Neural cell (in vitro differentiated cells): ENCODE data around the gene RNF8. TPM values are rescaled to one million over a fixed set of nuclear protein-coding genes. Genes with fewer than 3 reads are reported as not detected.

ENCODE experiments used
- H2AFZ ChIP-seq: fragments of 200-600, 300-800 bp; sonication (generic), shearing (Covaris generic); 2 replicates; pipeline ENCODE4 v1.6.0; 2014; ENCODE audit warnings: low read depth, mild to moderate bottlenecking, antibody characterized with exemption, low read length, moderate library complexity
- H3F3A ChIP-seq: fragments of 200-600 bp; shearing (Covaris generic); 2 replicates; pipeline ENCODE4 v1.6.1; 2016; ENCODE audit warnings: mild to moderate bottlenecking, moderate library complexity, mixed read lengths, antibody characterized with exemption, low read length; ENCODE audit not compliant: insufficient read depth, poor library complexity, severe bottlenecking
- H3K27ac ChIP-seq: fragments of 200-600, 300-800 bp; sonication (generic), shearing (Covaris generic); 2 replicates; pipeline ENCODE4 v1.5.1; 2014; ENCODE audit warnings: mild to moderate bottlenecking, low read length, moderate library complexity
- H3K27me3 ChIP-seq: fragments of 300-800, 200-600 bp; sonication (generic), shearing (Covaris generic); 2 replicates; pipeline ENCODE4 v1.6.0; 2014; ENCODE audit warnings: mild to moderate bottlenecking, low read depth, low read length, moderate library complexity; ENCODE audit not compliant: insufficient read depth
- H3K36me3 ChIP-seq: fragments of 300-800, 200-600 bp; sonication (generic), shearing (Covaris generic); 2 replicates; pipeline ENCODE4 v1.5.1; 2014; ENCODE audit warnings: mild to moderate bottlenecking, antibody characterized with exemption, low read length, moderate library complexity; ENCODE audit not compliant: insufficient read depth
- H3K4me2 ChIP-seq: fragments of 300-800, 200-600 bp; sonication (generic), shearing (Covaris generic); 2 replicates; pipeline ENCODE4 v1.6.0; 2014; ENCODE audit warnings: mild to moderate bottlenecking, low read length
- H3K4me3 ChIP-seq: fragments of 300-800, 200-600 bp; sonication (generic), shearing (Covaris generic); 2 replicates; pipeline ENCODE4 v1.5.1; 2014; ENCODE audit warnings: mild to moderate bottlenecking, low read length, moderate library complexity
- H3K79me2 ChIP-seq: fragments of 200-600 bp; shearing (Covaris generic); replicated peaks from 2 replicates; pipeline ENCODE4 v1.6.0; 2014; ENCODE audit warnings: mild to moderate bottlenecking, low read length, moderate library complexity; ENCODE audit not compliant: insufficient read depth
- H3K9ac ChIP-seq: fragments of 300-800, 200-600 bp; sonication (generic), shearing (Covaris generic); 2 replicates; pipeline ENCODE4 v1.6.1; 2016; ENCODE audit warnings: mild to moderate bottlenecking, low read length, mixed read lengths
- H3K9me2 ChIP-seq: fragments of 200-600 bp; shearing (Covaris generic); 2 replicates; pipeline ENCODE4 v1.6.1; 2016; ENCODE audit warnings: mild to moderate bottlenecking, low read length, mixed read lengths; ENCODE audit not compliant: insufficient read depth
- H3K9me3 ChIP-seq: fragments of 200-600, 300-800 bp; sonication (generic), shearing (Covaris generic); 2 replicates; pipeline ENCODE4 v1.6.1; 2016; ENCODE audit warnings: mild to moderate bottlenecking, mixed run types, low read length, moderate library complexity, mixed read lengths
- H4K20me1 ChIP-seq: fragments of 200-600 bp; shearing (Covaris generic); 2 replicates; pipeline ENCODE4 v1.6.1; 2016; ENCODE audit warnings: mild to moderate bottlenecking, mixed run types; ENCODE audit not compliant: insufficient read depth
- EP300 ChIP-seq: fragments of 450-650 bp; conservative IDR thresholded peaks from 2 replicates; pipeline ENCODE4 v1.6.1; 2014; ENCODE audit warnings: antibody characterized with exemption, mild to moderate bottlenecking, moderate library complexity; ENCODE audit not compliant: poor library complexity, severe bottlenecking
- MXI1 ChIP-seq: fragments of 450-650 bp; conservative IDR thresholded peaks from 2 replicates; pipeline ENCODE4 v1.6.1; 2014; ENCODE audit warnings: antibody characterized with exemption, mild to moderate bottlenecking; ENCODE audit not compliant: poor library complexity, severe bottlenecking
- POLR2AphosphoS5 ChIP-seq: IDR thresholded peaks from 2 replicates; pipeline ENCODE4 v1.6.1; 2012
- RAD21 ChIP-seq: fragments of 450-650 bp; conservative IDR thresholded peaks from 2 replicates; pipeline ENCODE4 v1.6.1; 2014; ENCODE audit warnings: antibody characterized with exemption, mild to moderate bottlenecking, moderate library complexity
- SMC3 ChIP-seq: fragments of 450-650 bp; conservative IDR thresholded peaks from 2 replicates; pipeline ENCODE4 v1.6.1; 2014; ENCODE audit warnings: antibody characterized with exemption, mild to moderate bottlenecking, moderate library complexity; ENCODE audit not compliant: poor library complexity
- TAF1 ChIP-seq: IDR thresholded peaks from 2 replicates; pipeline ENCODE4 v1.6.1; 2012; ENCODE audit warnings: low read depth
- polyA plus RNA-seq: library from polyadenylated mRNA; depleted of rRNA; stranded (reverse); fragments of >200 nt; gene quantifications from 2 replicates; pipeline ENCODE4 v1.2.3, GENCODE V29; 2014
- TF ChIP-seq, protein P1 (sequence below): fragments of 450-650 bp; IDR thresholded peaks from 2 replicates; pipeline ENCODE4 v1.5.1; 2014; ENCODE audit warnings: antibody characterized with exemption, mild to moderate bottlenecking, moderate library complexity; ENCODE audit not compliant: poor library complexity, severe bottlenecking
- TF ChIP-seq, protein P2 (sequence below): IDR thresholded peaks from 2 replicates; pipeline ENCODE4 v1.6.1; 2012; ENCODE audit warnings: borderline replicate concordance

RNF8 gene
- polyA plus RNA-seq, 1 donor from 2014 or later, result 54.0 TPM

DNA sequence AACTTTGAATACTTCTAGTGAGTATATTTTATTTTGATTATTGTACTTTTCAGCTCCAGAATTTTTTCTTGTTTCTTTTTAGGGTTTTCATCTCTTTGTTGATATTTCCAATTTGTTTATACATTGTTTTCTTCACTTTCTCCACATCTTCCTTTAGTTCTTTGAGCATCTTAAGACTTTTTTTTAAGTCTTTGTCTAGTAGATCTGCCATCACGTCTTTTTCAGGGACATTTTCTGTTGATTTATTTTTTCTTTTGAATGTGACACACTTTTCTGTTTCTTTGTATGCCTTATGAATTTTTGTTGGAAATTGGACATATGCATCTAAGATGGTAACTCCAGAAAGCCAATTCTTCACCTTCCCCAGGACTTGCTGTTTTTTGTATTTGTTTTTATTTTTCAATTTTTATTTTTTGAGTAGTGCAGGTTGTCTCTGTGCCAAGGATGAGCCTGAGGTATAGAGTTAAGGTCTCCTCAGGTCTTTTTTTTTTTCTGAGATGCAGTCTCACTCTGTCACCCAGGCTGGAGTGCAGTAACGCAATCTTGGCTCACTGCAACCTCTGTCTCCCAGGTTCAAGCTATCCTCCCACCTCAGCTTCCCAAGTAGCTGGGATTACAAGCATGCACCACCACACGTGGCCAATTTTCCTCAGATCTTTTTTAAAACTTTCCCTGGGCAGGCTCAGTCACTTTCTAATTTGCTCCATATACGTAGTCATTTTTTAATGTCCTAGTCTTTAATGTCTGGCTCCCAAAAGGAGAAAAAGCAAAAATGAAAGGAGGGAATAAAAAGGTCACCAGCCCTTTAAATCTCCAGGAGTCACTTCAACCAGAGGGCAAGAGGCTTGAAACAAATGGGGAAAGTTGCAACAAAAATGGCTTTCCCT is 72.5 kb downstream of the RNF8 start:
- H3K36me3 ChIP-seq, result no peaks in the 10 kb centered on the region
- no peak overlapping the region for H2AFZ ChIP-seq
- H3K27ac ChIP-seq, result no peak overlapping the region
- H3K9ac ChIP-seq, result no peak overlapping the region
- no peaks in the 10 kb centered on the region for H3F3A ChIP-seq
- peaks cover 2% of the 10 kb centered on the region for H3K9me3 ChIP-seq
- TF ChIP-seq EP300, result no peak
- no peak for TF ChIP-seq POLR2AphosphoS5
- no peak for TF ChIP-seq TAF1
- TF ChIP-seq, protein P1, sequence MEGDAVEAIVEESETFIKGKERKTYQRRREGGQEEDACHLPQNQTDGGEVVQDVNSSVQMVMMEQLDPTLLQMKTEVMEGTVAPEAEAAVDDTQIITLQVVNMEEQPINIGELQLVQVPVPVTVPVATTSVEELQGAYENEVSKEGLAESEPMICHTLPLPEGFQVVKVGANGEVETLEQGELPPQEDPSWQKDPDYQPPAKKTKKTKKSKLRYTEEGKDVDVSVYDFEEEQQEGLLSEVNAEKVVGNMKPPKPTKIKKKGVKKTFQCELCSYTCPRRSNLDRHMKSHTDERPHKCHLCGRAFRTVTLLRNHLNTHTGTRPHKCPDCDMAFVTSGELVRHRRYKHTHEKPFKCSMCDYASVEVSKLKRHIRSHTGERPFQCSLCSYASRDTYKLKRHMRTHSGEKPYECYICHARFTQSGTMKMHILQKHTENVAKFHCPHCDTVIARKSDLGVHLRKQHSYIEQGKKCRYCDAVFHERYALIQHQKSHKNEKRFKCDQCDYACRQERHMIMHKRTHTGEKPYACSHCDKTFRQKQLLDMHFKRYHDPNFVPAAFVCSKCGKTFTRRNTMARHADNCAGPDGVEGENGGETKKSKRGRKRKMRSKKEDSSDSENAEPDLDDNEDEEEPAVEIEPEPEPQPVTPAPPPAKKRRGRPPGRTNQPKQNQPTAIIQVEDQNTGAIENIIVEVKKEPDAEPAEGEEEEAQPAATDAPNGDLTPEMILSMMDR, result no peak
- no peak for TF ChIP-seq RAD21
- TF ChIP-seq, protein P2, sequence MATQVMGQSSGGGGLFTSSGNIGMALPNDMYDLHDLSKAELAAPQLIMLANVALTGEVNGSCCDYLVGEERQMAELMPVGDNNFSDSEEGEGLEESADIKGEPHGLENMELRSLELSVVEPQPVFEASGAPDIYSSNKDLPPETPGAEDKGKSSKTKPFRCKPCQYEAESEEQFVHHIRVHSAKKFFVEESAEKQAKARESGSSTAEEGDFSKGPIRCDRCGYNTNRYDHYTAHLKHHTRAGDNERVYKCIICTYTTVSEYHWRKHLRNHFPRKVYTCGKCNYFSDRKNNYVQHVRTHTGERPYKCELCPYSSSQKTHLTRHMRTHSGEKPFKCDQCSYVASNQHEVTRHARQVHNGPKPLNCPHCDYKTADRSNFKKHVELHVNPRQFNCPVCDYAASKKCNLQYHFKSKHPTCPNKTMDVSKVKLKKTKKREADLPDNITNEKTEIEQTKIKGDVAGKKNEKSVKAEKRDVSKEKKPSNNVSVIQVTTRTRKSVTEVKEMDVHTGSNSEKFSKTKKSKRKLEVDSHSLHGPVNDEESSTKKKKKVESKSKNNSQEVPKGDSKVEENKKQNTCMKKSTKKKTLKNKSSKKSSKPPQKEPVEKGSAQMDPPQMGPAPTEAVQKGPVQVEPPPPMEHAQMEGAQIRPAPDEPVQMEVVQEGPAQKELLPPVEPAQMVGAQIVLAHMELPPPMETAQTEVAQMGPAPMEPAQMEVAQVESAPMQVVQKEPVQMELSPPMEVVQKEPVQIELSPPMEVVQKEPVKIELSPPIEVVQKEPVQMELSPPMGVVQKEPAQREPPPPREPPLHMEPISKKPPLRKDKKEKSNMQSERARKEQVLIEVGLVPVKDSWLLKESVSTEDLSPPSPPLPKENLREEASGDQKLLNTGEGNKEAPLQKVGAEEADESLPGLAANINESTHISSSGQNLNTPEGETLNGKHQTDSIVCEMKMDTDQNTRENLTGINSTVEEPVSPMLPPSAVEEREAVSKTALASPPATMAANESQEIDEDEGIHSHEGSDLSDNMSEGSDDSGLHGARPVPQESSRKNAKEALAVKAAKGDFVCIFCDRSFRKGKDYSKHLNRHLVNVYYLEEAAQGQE, result no peak
- TF ChIP-seq SMC3, result no peak
- H3K4me3 ChIP-seq, result no peak overlapping the region
- no peaks in the 10 kb centered on the region for H3K27me3 ChIP-seq
- no peaks in the 10 kb centered on the region for H3K9me2 ChIP-seq
- H3K4me2 ChIP-seq, result no peak overlapping the region
- no peaks in the 10 kb centered on the region for H4K20me1 ChIP-seq
- H3K79me2 ChIP-seq, result no peaks in the 10 kb centered on the region

DNA sequence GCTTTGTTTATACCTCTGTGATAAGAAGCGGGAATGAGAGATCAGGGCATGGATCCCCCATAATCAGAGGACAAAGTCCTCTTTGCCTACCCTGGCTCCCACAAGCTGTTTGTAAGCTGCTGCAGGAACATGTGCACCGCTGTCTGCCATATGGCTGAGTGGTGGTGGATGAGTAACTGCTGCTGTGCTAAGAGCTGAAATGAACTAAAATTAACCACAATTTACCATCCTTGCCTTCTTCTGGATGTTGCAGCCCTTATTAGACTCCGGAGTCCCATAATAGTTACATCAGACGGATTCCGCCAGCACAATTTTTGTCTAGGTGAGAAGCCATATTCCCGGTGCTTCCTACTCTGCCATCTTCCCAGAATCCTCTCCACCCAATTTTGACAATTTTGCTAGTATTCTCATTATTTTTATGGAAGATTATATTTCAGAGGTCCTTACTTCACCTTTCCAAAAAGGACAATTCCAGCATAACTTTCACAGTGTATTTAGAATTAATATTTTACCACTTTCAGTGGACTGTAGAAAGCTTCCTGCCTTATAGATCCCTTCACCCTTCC is 73.2 kb downstream of the RNF8 start:
- Histone ChIP-seq H3K9me3 (peaks cover 2% of the 10 kb centered on the region), H3K27me3 (no peaks in the 10 kb centered on the region), H3K79me2 (no peaks in the 10 kb centered on the region), H3K27ac (no peak overlapping the region), H3K4me3 (no peak overlapping the region), H3F3A (no peaks in the 10 kb centered on the region), H3K9me2 (no peaks in the 10 kb centered on the region), H3K4me2 (no peak overlapping the region), H3K36me3 (no peaks in the 10 kb centered on the region), H4K20me1 (no peaks in the 10 kb centered on the region), H2AFZ (no peak overlapping the region), H3K9ac (no peak overlapping the region)
- TF ChIP-seq TAF1 (no peak), MXI1 (no peak), SMC3 (no peak)
- TF ChIP-seq, protein P2, result no peak
